NOMO-1 (cell line): ENCODE results near the gene FARP2.
A peak's percentile ranks its signal among the peaks of the same experiment; 100 is the strongest.

Experiments used
- DNase-seq, 2 experiments: peaks; one replicate each; lab custom pipeline; 2025; ENCODE audit not compliant: unreplicated experiment in 2 of 2; lab: John Stamatoyannopoulos, UW

Gene FARP2

GRCh38 chr2:241324775-241325174 is 31.3 kb upstream of the FARP2 start:
- peak; percentile 18 to 62 for DNase-seq

GRCh38 chr2:241325257-241325656 is 30.8 kb upstream of the FARP2 start:
- DNase-seq, result no peak

- DNase-seq, result no peak
Observed at GRCh38 chr2:241329669-241330615, 26.1 kb upstream of the FARP2 start.

GRCh38 chr2:241330616-241330981 is 25.5 kb upstream of the FARP2 start:
- no peak for DNase-seq

GRCh38 chr2:241334813-241335212 is 21.3 kb upstream of the FARP2 start:
- DNase-seq, result no peak

GRCh38 chr2:241339839-241340630 is 16.1 kb upstream of the FARP2 start:
- DNase-seq, result no peak

GRCh38 chr2:241340631-241341163 is 15.4 kb upstream of the FARP2 start:
- no peak for DNase-seq

GRCh38 chr2:241344925-241345651 is 11.0 kb upstream of the FARP2 start:
- no peak for DNase-seq

- no peak for DNase-seq
Observed at GRCh38 chr2:241349941-241350340, 6.1 kb upstream of the FARP2 start.

- DNase-seq, result no peak
Observed at GRCh38 chr2:241350530-241350877, 5.6 kb upstream of the FARP2 start.

- DNase-seq, result no peak
Observed at GRCh38 chr2:241350878-241351639, 5.0 kb upstream of the FARP2 start.

GRCh38 chr2:241351640-241352031 is 4.4 kb upstream of the FARP2 start:
- no peak for DNase-seq

- no peak for DNase-seq
Observed at GRCh38 chr2:241352227-241352626, 3.9 kb upstream of the FARP2 start.

GRCh38 chr2:241354668-241355658 is 1.1 kb upstream of the FARP2 start:
- peak; percentile 36 to 45 for DNase-seq

GRCh38 chr2:241356871-241357260 is 781 bp downstream of the FARP2 start:
- peak in 1 of 2 experiments; percentile 18 for DNase-seq

- DNase-seq, result peak in 1 of 2 experiments; percentile 9
Observed at GRCh38 chr2:241357531-241357930, 1.4 kb downstream of the FARP2 start.

GRCh38 chr2:241358470-241358869 is 2.4 kb downstream of the FARP2 start:
- peak; percentile 58 to 90 for DNase-seq

GRCh38 chr2:241359481-241360045 is 3.5 kb downstream of the FARP2 start:
- DNase-seq, result no peak

- no peak for DNase-seq
Observed at GRCh38 chr2:241363426-241363825, 7.3 kb downstream of the FARP2 start.
